Activated naive CD4-positive, alpha-beta T cell treated with Interleukin-2 at 50 U/mL for 16 hours (primary cell): Measurements from ENCODE around the gene BCL2.

Experiments
- DNase-seq: peaks from one replicate; pipeline ENCODE4 v3.0.0-alpha.2; 2020

BCL2 gene

DNA sequence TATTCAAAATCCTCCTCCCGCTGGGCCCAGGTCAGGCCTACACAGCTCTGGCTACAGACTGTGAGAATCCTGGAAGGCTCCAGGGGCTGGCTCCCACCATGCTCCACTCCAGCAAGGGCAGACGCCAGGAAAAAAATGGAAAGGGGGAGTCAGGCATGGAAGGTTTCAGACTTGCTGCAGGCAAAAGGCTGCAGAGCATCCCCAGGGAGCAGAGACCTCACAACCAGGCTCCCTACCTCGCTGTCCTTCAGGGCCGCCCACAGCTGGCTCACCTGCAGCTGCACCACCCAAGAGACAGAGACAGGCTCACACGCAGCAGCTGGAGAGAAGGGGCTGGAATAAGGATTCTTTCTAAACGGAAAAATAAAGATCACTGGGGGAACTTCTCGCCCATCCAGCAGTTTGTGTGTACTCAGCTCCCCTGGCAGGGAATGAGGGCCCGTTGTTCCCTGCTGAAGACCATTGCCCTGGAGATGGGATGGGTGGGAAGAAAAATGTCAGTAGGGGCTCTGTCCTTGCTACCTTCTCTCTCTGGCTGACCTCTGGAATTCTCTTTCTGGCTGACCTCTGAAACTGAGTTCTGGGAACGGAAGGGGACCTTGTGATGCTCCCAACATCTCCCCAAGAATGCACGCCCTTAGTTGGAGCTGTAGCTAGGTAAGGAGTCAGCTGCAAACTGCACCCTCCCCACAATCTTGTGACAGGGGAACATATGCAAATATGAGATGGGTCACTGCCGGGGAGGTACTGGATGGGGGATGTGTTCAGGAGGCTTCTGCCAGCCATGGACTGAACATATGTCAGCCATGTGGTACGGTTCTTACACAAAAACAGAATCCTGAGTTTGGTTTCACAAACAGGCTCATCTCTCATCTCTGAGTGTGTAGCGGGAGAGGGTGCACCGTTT, 34.5 kb downstream of the BCL2 start:
- no peak for DNase-seq

DNA sequence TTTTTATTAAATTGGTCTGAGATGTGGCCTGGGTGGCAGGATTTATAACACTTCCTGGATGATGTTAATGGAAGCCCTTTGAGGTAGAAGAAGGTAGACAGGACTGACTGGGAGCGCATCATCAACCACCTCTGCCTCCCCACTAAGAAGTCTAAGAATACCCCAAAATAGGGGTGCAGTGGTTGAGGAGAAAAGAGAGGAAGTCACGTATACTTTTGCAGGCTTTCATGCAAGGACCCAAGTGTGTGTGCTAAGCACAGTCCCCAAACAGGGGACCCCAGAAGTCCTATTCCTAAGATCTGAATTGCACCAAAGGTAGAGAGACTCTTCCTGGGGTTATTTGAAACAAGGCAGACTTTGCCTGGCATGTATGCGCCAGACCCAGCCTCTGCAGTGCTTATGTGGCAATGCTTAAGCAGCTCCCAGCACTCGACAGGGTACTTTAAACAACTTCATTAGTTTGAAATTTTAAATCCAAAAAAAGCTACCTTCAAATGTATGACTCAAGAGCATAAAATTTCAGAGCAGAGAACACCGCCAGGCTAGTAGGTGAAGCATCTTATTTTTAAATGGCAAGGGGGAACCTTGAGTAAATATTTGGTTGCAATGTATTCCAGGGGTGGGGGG, 35.3 kb downstream of the BCL2 start:
- no peak for DNase-seq

DNA sequence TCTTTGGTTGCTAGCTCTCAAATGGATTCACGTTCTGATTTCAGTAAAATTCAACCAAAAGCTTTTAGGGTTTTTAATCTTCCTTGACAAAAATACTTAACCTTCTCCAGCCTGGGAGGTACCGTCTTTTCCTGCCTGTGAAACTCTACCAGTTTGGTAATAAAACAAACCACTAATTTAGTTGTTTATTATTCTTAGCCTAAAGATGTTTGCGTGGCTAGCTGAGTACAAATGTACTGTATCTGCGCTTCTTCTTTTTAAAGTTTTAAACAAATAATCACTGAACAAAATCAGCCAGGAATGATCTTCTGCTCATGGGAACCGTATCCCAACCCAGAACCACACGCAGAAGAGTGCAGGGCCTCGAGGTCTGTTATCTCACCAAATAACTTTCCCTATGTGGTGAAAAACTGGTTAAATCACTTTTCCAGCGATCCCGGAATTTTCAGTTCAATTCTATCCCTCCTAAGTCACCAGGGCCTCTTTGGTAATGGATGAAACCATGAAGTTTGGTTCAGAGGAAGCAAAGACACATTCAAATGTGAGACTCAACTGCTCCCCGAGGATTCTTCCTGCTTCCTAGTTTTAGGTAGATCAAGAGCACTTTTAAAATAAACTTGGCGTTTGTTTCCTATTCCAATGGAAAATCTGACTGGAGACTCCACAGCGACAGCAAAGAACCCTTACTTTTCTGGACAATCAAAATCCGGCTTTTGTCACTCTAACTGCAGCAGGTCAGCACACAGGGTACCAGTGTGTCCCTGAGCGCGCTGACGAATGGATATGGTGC, 36.1 kb downstream of the BCL2 start:
- no peak for DNase-seq

DNA sequence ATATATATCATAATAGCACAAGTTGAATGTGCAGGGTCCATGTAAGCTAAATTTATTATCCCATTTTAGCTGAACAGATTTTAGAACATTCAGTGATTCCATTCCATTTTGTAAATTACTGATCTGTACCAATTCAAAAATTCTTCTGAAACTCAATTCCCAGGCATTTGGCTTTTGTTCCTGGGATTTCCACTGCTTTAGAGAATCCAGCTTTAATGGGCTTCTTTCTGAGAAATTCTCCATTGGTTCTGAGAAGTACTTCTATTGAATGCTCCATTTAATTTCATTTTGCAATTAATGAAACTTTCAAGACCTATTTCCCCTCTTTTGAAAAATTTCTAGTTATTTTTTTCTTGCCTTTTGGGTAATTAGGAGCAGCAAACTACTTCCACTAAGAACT, 36.8 kb downstream of the BCL2 start:
- DNase-seq, result no peak

DNA sequence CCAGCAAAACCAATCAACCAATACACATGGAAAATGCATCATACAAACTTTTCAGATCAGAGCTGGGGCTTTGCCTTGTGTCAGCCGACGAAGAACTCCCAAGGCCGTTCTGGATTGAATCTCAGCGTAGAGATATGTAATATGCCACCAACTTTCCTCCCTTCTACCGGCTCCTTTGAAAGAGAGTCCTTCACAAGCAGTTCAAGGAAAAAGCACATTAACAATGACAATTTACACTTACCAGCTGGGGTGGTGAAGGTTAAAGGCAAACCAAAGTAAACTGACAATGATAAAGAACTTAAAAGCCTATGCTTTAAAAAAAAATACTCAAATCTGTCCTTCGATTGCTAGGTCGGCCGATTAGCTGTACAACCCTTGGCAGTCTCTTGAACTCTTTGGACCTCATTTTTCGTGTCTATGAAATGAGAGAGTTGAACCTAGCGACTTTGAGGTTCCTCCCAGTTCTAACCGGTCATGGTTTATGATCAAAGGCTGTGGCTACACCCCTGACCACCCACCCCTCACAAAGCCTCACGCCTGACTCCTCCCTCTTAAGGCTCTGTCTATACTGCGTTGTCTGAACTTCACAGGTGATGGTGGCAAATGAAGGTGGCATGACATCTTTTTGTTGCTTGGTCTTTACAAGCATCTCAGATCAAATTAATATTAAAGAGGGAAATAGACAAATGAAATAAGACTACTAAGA, 46.2 kb downstream of the BCL2 start:
- no peak for DNase-seq

DNA sequence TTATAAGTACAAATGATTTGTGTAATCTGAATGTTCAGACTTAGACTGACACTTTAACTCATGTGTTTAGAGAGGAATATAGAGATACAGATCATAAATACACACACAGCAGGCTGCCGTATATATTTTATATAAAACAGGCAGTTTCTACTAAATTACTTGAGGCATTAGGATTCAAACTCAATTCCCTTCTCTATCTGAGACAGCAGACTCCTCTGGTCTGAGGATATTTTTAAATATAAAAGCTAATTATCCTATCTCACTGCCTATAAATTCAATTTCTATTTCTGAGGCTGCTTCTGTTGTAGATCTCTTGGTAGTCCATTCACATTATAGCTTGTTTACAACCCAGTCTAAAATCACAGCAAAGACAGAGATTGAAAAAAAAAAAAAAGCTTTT, 46.9 kb downstream of the BCL2 start:
- no peak for DNase-seq

DNA sequence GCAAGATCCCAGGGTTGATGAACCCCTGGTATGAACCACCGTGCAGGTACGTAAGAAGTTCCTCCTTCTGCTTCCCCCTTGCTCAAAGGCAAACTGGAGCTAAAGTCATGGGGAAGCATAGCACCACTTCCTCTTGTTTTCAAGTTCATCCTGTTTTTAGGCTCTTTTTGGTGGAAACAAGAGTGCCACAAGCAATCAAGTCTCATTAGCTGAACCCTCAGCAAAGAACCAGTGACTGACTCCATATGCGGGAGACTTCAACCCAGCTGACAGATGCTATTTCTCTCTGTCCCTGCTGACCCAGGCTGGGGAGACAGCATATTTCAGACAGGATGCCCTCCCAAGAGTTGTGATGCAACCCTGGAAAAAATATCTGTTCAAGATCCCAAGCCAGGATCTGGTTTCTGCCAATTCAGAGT, 47.7 kb downstream of the BCL2 start:
- no peak for DNase-seq

DNA sequence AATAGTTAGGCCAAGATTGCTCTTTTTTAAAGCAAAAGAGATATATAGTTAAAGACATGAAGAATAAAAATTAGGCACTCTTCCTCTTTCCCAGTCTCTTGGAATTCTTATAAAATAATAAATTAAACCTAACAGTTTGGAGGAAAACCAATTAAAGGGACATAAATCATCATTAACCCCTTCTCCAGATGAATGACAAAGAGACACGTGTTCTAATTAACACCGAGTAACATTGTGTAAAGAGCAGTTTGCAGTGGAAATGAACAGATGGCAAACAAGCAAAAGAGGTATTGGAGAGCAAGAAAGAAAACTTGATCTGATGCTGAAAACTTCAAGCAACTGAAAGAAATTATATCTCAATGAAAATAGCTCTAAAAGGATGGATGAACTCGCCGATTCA, 48.4 kb downstream of the BCL2 start:
- DNase-seq, result no peak

DNA sequence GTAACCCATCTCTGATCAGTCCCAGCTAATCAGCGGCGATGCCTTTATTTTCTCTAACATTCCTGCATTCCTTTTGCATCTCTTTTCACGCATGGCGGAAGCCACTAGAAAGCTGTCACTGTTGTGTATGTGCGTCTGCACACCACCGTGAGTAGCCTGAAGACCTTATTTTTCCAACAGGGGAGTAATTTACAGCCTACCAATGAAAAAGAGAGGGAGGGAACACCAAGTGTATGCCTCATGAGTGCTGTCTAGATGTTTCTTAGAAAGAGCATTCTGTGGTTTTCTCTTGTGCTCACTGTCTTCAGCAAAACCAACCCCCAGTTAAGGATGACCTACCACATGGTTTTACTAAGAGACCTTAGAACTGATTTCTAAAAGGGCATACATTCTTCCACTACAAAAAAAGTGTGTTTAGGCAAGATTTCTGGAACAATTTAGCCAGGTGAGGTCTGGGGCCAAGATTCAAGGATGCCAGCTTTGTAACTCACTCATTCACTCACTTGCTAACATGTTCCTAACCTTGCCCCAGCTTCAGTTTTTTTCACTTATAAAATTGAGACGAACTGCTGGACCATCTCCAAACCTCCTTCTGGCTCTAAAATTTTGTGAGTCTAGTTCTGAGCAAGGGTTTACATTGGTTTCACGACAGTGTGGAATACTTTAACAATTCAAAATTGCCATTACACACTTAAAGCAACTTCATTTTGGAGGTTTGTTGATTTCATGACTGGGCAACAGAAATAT, 51.4 kb downstream of the BCL2 start:
- no peak for DNase-seq

DNA sequence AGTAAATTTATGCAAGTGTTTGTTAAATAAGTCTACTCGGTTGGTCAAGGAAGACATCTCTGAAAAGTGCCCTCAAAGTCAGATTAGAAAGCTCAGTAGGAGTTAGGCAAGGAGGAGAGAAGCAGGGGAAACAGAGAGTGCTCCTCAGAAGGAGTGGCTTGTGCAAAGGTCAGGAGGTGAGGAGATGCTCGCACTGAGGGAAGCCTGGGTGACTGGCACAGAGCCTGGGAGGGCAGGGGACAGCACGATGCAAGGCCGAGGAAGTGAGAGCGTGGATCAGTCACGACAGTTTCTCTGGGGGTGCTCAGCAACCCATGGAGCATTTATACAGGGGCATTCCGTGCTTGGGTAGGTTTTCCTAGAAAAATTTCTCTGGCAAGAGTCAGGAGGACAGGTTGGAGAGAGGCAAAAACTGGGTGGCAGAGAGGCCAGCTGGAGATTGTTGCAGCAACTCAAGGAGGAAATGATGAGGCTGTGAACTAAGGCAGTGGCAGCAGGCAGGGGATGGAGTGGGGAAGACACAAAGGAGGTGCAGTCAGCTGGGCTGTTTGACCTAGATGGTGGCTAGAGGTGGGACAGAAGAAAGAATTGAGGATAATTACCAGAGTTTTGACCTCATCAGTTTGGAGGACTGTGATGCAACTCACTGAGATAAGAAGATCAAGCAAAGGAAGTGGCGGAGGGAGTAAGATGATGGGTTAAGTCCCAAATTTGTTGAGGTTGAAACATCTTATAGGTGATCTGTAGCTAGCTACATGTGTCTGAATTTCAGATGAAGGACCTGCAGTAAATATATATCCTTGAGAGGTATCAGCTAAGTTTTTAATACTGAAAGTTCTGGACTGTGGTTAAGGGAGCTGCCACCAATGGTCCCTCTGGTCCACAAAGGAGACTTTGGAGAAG, 52.4 kb downstream of the BCL2 start:
- no peak for DNase-seq

DNA sequence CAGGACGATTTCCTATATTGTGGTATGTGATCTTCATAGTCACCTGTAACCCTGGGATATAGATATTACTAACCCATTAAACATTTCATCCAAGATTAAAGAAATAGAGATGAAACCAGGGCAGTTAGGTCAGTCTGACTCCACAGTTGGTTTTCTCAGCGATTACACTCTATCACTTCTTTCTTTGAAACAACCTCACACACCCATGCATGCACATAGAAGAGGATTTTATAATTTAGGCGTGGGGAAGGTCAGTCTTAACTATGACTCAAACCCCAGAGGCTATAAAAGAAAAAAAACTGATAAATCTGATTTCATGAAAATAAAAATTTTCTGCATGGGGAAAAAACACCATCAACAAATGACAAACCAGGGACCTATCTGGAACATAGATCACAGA, 54.2 kb downstream of the BCL2 start:
- no peak for DNase-seq

DNA sequence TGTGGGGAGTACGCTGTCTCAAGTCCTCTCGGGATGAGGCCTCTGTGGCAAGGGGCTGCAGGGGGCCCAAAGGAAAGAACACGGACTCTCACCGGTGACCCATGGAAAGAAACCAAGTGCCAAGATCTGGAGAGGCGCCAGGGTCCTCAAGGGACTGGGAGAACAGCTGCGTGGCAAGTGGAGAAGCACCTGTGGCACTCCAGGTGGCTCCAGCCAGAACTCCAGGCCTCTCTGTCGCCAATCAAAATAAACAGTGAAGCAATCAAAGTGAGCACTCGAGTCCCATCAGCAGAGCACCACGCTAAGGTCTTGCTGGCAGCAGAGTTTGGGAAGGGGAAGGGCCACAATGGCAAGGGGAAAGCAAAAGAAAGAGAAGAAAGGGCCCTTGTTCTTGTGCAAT, 54.7 kb downstream of the BCL2 start:
- DNase-seq, result no peak

DNA sequence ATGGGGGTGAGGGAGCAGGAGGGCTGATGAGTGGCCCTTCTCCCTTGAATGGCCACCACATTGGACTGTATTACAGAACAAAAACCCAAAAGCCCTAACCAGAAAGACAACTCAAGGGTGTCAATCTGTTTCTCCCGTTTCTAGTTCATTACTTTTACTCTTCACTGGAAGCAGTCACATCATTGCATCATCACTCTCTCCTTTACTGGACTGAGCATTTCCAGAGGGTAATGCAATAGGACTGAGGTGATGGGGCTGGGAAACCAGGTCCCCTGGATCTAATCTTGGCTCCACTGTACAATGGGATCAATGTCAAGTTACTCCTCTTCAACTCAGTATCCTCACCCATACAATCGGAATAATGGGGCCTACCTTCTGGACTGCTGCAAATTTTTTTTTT, 56.1 kb downstream of the BCL2 start:
- DNase-seq, result no peak

DNA sequence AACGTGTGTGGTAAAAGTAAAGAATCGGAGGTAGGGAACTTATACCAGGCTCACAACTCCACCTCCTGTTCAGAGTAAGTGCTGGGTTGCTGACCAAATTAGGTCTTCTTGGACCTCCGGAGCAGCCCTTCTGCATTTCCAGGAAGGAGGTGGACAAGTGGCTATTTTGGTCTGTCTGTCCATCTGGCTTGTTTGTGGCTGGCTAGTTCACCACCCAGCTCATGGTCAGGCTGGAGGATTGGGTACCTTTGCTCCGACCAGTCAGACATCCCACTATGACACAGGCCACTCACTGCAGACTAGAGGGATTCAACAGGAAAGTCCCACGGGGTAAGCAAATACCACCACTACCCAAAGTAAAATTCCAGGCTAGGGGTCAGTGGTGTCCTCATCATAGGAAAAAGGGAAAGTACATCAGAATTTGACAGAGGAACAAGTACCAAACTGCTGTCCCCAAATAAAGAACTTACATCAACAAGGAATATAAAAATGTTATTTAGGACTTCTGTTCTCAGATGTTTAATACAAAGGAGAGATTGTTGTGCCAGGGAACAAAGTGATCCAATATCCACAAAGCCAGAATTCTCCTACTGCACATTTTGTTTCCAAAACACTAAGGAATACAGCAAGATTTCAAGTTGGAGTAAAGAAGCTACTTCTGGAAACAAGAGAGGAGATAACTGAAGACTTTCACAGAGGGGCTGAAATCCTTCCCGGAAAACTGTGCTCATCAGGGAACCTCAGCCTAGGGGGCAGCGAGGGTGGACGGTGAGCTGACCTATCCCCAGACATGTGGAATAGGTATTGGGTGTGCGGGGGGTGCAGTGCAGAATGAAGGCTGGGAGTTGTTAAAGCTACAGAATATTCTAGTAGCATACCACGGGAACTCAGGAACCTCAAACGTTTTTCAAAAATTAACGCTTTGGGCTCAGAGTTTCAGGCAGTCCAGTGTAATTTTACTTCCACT, 56.9 kb downstream of the BCL2 start:
- no peak for DNase-seq

DNA sequence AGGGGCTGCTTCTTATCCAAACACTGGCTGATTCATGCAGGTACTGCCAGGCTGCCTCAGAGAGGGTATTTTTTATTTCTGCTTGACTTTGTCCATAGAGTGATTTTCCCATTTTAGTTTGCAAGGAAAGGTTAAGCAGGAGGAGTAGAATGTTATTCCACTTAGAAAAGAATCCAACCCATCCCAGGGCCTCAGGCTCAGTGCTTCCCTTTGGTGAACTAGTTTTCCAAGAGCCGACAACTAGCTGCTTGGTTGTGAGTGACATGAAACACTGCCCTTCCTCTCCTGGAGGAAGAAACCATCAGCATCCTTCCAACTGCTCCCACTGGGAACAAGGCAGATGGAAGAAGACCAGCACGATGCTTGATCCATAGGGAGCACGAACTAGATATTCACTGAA, 58.5 kb downstream of the BCL2 start:
- no peak for DNase-seq

DNA sequence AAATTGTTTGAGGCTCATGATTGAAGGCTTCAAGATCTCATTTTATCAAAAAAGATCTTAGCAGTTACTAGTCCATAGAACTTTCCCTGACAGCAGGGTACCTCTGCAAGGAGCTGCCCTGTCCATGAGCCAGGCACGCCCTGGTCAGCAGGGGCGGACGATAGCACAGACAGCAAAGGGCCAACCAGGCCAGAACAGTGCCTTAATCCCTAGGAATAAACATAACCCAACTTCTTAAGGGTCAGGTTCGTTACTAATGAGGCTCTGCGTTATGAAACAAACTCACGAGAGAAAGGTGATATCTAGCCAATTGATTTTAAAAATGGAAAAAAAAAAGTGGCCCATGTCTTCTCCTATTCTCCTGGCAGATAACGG, 59.2 kb downstream of the BCL2 start:
- no peak for DNase-seq

DNA sequence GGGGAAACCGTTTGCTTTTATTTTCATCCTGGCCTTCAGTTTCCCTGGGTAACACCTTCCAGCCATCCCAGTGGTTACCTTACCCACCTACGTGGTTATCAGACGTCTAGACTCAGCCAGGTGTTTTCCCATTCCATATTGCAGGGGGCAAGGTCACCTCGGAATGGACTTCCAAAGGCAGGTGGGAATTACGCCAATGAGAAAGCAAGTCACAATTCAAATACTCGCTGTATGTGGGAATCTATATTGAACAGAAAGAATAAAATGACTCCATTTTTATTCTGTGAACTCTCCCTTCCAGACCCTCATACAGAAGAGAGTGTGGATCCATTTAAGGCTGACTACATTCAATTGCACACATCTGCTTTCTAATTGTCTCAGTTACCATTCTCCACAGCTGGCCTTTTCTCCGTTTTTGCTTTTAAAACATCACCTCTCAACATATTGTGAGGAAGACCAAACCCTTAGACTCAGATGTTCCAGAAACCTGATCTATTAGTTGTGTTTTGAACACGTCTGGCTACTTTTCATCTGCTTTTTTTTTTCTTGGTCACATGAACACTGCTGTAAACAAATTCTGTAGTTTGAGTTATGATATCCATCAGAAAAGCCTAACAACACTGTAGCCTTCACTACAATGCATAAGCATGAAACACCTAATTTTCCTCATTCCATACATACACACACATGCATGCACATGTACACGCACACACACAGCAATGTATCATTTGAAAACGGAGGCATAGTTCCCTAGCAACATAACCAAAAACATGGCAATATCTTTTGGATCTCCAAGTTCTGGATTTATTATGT, 59.8 kb downstream of the BCL2 start:
- DNase-seq, result no peak

DNA sequence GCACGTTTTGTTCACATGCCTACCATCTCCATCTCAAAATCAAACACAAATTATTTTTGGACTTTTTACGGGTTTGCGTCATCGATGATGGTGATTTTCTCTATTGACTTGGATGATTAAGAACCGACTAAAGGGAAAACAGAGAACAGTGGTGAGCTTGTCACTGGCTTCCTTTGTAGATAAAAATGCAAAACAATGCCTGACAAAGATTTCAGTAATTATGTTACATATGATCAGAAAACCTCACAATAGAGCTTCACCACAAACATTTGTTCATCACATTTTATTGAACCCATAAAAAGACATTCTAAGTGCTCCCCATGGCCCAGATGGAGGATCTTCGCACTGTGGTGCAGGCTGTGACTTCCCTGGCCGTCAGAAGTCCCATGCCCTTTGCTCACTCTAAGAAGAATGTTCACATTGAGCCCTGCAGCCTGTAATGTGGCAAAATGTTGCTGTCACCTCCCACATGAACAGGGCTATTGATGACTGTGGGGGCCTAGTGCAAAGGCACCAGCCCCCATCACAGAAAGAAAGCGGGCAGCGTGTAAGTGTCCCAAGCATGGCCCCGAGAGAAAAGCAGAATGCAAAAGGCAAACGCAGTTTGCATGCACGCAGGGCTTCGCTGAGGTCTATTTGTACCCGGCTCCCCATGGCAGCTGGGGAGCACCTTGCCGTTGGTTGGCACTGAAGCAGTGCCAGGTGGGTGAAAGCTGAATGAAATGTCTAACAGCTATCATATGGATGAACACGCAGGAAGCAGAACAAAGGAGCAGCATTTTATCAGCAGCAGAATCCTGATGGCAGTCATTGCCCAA, 60.6 kb downstream of the BCL2 start:
- no peak for DNase-seq
